H1 (cell line): Measurements from ENCODE around the gene NAV3. TPM values are rescaled to one million over a fixed set of nuclear protein-coding genes. Genes with fewer than 3 reads are reported as not detected.

Experiments used
- GABPA ChIP-seq: IDR thresholded peaks from 2 replicates; pipeline ENCODE4 v1.6.1; 2011; ENCODE audit warnings: mild to moderate bottlenecking, low read length, moderate library complexity, borderline replicate concordance; ENCODE audit not compliant: insufficient read depth
- POLR2AphosphoS5 ChIP-seq: IDR thresholded peaks from 2 replicates; pipeline ENCODE4 v1.6.1; 2011; ENCODE audit warnings: low read depth, low read length
- SAP30 ChIP-seq: fragments of 300-600 bp; sonication (generic); IDR thresholded peaks from 2 replicates; pipeline ENCODE4 v1.7.1; 2012; ENCODE audit warnings: low read length, moderate library complexity, mild to moderate bottlenecking, inconsistent platforms; ENCODE audit not compliant: insufficient read depth, insufficient replicate concordance
- polyA plus RNA-seq, 7 experiments: library from polyadenylated mRNA; depleted of rRNA in 3 of 7; stranded (reverse) in 5 of 7; unstranded in 2 of 7; fragments of >200 nt in 5 of 7; fragments of 200-250 nt in 2 of 7; gene quantifications; 1 replicate in 5 of 7; 2 replicates in 1 of 7; 4 replicates in 1 of 7; pipeline versions ENCODE4 v1.2.1 to v1.2.3, GENCODE V29; 2011 to 2013; ENCODE audit warnings: missing spikeins in 2 of 7, mixed read lengths in 2 of 7
- total RNA-seq: library from RNA; stranded (reverse); fragmentation: NEBNext Ultra II Directional; extraction: Animal tissue kit (Norgen Biotek cat#: 25700); gene quantifications from 2 replicates; pipeline ENCODE4 v1.2.1, GENCODE V29; 2021

The NAV3 gene
- total and polyA plus RNA-seq, 2 of the 8 experiments (the other 6 are each of a cell fraction or from before 2014, with no cell fraction given) = 0.47 to 5.0 TPM

DNA sequence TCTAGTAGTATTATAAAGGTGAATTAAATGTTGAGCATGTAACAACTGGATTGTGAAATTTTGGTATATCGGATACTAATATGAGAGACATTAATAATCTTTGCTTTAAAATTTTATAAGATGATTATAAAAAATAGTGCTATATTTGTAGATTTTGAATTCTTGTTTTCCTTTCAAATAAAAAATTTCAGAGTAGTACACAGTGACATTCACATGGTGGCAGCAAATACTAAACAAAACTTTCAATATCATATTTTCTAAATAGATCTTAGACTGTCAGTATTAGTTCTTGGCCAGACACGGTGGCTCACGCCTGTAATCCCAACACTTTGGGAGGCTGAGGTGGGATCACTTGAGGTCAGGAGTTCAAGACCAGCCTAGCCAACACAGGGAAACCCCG lies 166.0 kb downstream of the NAV3 start (continued):
- TF ChIP-seq GABPA = no peak
- no peak for TF ChIP-seq SAP30
- TF ChIP-seq POLR2AphosphoS5 = no peak
